GM23338 (cell line): ENCODE data around the gene HBQ1. TPM values are rescaled to one million over a fixed set of nuclear protein-coding genes. Genes with fewer than 3 reads are reported as not detected.

Experiments used
- ATAC-seq: fragments of 200-7000 bp; cut with Tn5 transposase; 3 replicates; pipeline ENCODE4 v1.9.1; 2020
- DNase-seq: peaks from one replicate; pipeline ENCODE4 v3.0.0-alpha.2; 2015; ENCODE audit warnings: low spot score
- H2AFZ ChIP-seq: fragments of 200-600 bp; sonication (generic); 2 replicates; pipeline ENCODE4 v1.8.0; 2016; ENCODE audit warnings: antibody characterized with exemption, mild to moderate bottlenecking, moderate library complexity
- H3F3A ChIP-seq: fragments of 200-600 bp; sonication (generic); replicated peaks from 2 replicates; pipeline ENCODE4 v1.8.0; 2017; ENCODE audit warnings: antibody characterized with exemption, mixed run types, low read depth
- H3K27ac ChIP-seq: fragments of 200-600 bp; sonication (generic); 2 replicates; pipeline ENCODE4 v1.6.1; 2016; ENCODE audit warnings: low read depth
- H3K27me3 ChIP-seq: fragments of 200-600 bp; sonication (generic); 2 replicates; pipeline ENCODE4 v1.8.0; 2016; ENCODE audit warnings: mild to moderate bottlenecking, mixed run types, moderate library complexity; ENCODE audit not compliant: insufficient read depth
- H3K36me3 ChIP-seq: fragments of 200-600 bp; sonication (generic); 2 replicates; pipeline ENCODE4 v1.8.0; 2016; ENCODE audit warnings: mild to moderate bottlenecking; ENCODE audit not compliant: insufficient read depth
- H3K4me1 ChIP-seq: fragments of 200-600 bp; sonication (generic); 2 replicates; pipeline ENCODE4 v1.8.0; 2016; ENCODE audit warnings: mild to moderate bottlenecking, moderate library complexity; ENCODE audit not compliant: insufficient read depth
- H3K4me2 ChIP-seq: fragments of 200-600 bp; sonication (generic); 2 replicates; pipeline ENCODE4 v1.7.1; 2017; ENCODE audit warnings: mixed run types
- H3K4me3 ChIP-seq: fragments of 200-600 bp; sonication (generic); 2 replicates; pipeline ENCODE4 v1.6.1; 2016; ENCODE audit warnings: mixed run types
- H3K79me2 ChIP-seq: fragments of 200-600 bp; sonication (generic); replicated peaks from 2 replicates; pipeline ENCODE4 v1.8.0; 2017; ENCODE audit warnings: mild to moderate bottlenecking; ENCODE audit not compliant: insufficient read depth
- H3K9me2 ChIP-seq: fragments of 200-600 bp; sonication (generic); 2 replicates; pipeline ENCODE4 v1.8.0; 2017; ENCODE audit not compliant: insufficient read depth
- H4K20me1 ChIP-seq: fragments of 200-600 bp; sonication (generic); replicated peaks from 2 replicates; pipeline ENCODE4 v1.8.0; 2017; ENCODE audit warnings: mild to moderate bottlenecking; ENCODE audit not compliant: insufficient read depth
- H3K27ac Mint-ChIP-seq: 2 replicates; pipeline ENCODE4 v1.8.0; 2020; ENCODE audit warnings: inconsistent platforms, mild to moderate bottlenecking, moderate library complexity, mixed read lengths
- H3K27me3 Mint-ChIP-seq: 3 replicates; pipeline ENCODE4 v1.8.0; 2022; ENCODE audit warnings: low read depth, mild to moderate bottlenecking, moderate library complexity, mixed read lengths, inconsistent platforms; ENCODE audit not compliant: insufficient read depth, poor library complexity
- H3K36me3 Mint-ChIP-seq: 3 replicates; pipeline ENCODE4 v1.8.0; 2021; ENCODE audit warnings: low read depth, mild to moderate bottlenecking, inconsistent platforms, moderate library complexity, mixed read lengths
- H3K4me1 Mint-ChIP-seq: 3 replicates; pipeline ENCODE4 v1.8.0; 2020; ENCODE audit warnings: mild to moderate bottlenecking, inconsistent platforms, mixed read lengths
- H3K4me3 Mint-ChIP-seq: 3 replicates; pipeline ENCODE4 v1.8.0; 2021; ENCODE audit warnings: moderate library complexity, mild to moderate bottlenecking, inconsistent platforms, mixed read lengths
- H3K9me3 Mint-ChIP-seq: 3 replicates; pipeline ENCODE4 v1.8.0; 2020; ENCODE audit warnings: moderate library complexity, mild to moderate bottlenecking, inconsistent platforms, mixed read lengths
- CREB1 ChIP-seq: fragments of 250-450 bp; sonication (Bioruptor Pico); IDR thresholded peaks from 2 replicates; pipeline ENCODE4 v1.5.0; 2020; ENCODE audit warnings: low read depth, mild to moderate bottlenecking, moderate library complexity
- EZH2 ChIP-seq: fragments of 200-600 bp; sonication (generic); IDR thresholded peaks from one replicate; pipeline ENCODE4 v1.8.0; 2017; ENCODE audit warnings: antibody characterized with exemption, mild to moderate bottlenecking, low read depth; ENCODE audit not compliant: unreplicated experiment
- JUNB ChIP-seq: IDR thresholded peaks from one replicate; pipeline ENCODE4 v1.6.1; 2016; ENCODE audit warnings: antibody characterized with exemption; ENCODE audit not compliant: unreplicated experiment
- STAT1 ChIP-seq: IDR thresholded peaks from one replicate; pipeline ENCODE4 v1.6.1; 2016; ENCODE audit warnings: antibody characterized with exemption; ENCODE audit not compliant: unreplicated experiment
- ZNF114 ChIP-seq: fragments of 250-450 bp; sonication (Bioruptor Pico); IDR thresholded peaks from 2 replicates; pipeline ENCODE4 v1.5.0; 2020; ENCODE audit warnings: mild to moderate bottlenecking, moderate library complexity
- ZNF462 ChIP-seq: fragments of 250-450 bp; sonication (Bioruptor Pico); IDR thresholded peaks from 2 replicates; pipeline ENCODE4 v1.5.0; 2020; ENCODE audit warnings: mild to moderate bottlenecking, moderate library complexity
- polyA plus RNA-seq: library from polyadenylated mRNA; unstranded; fragments of >200 nt; fragmentation: Nextera tagmentation; extraction: Ambion mirVana; gene quantifications from 2 replicates; pipeline ENCODE4 v1.2.1, GENCODE V29; 2016
- total RNA-seq: library from RNA; depleted of rRNA; stranded (reverse); fragments of >200 nt; shearing (Covaris generic); gene quantifications from 2 replicates; pipeline ENCODE4 v1.2.3, GENCODE V29; 2014
- TF ChIP-seq, protein P1 (sequence below): IDR thresholded peaks from one replicate; pipeline ENCODE4 v1.6.1; 2018; ENCODE audit warnings: antibody characterized with exemption; ENCODE audit not compliant: unreplicated experiment
- TF ChIP-seq, protein P2 (sequence below): IDR thresholded peaks from 2 replicates; pipeline ENCODE4 v1.6.1; 2016; ENCODE audit warnings: antibody characterized with exemption

The HBQ1 gene
- total and polyA plus RNA-seq, 2 experiments from 2014 or later: 6.6 to 8.5 TPM

- TF ChIP-seq, protein P1, sequence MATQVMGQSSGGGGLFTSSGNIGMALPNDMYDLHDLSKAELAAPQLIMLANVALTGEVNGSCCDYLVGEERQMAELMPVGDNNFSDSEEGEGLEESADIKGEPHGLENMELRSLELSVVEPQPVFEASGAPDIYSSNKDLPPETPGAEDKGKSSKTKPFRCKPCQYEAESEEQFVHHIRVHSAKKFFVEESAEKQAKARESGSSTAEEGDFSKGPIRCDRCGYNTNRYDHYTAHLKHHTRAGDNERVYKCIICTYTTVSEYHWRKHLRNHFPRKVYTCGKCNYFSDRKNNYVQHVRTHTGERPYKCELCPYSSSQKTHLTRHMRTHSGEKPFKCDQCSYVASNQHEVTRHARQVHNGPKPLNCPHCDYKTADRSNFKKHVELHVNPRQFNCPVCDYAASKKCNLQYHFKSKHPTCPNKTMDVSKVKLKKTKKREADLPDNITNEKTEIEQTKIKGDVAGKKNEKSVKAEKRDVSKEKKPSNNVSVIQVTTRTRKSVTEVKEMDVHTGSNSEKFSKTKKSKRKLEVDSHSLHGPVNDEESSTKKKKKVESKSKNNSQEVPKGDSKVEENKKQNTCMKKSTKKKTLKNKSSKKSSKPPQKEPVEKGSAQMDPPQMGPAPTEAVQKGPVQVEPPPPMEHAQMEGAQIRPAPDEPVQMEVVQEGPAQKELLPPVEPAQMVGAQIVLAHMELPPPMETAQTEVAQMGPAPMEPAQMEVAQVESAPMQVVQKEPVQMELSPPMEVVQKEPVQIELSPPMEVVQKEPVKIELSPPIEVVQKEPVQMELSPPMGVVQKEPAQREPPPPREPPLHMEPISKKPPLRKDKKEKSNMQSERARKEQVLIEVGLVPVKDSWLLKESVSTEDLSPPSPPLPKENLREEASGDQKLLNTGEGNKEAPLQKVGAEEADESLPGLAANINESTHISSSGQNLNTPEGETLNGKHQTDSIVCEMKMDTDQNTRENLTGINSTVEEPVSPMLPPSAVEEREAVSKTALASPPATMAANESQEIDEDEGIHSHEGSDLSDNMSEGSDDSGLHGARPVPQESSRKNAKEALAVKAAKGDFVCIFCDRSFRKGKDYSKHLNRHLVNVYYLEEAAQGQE: no peak
- TF ChIP-seq JUNB: no peak
- TF ChIP-seq STAT1: no peak
- TF ChIP-seq, protein P2, sequence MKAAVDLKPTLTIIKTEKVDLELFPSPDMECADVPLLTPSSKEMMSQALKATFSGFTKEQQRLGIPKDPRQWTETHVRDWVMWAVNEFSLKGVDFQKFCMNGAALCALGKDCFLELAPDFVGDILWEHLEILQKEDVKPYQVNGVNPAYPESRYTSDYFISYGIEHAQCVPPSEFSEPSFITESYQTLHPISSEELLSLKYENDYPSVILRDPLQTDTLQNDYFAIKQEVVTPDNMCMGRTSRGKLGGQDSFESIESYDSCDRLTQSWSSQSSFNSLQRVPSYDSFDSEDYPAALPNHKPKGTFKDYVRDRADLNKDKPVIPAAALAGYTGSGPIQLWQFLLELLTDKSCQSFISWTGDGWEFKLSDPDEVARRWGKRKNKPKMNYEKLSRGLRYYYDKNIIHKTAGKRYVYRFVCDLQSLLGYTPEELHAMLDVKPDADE: no peak
Observed at GRCh38 chr16:154217-155030, 25.8 kb upstream of the HBQ1 start (continued).

- Histone ChIP-seq H3F3A (0 out of 2 replicates have a peak, but pooled peaks cover 6% of the 10 kb centered on the region), H3K36me3 (no peaks in the 10 kb centered on the region), H3K4me2 (peak overlapping the region; percentile 98), H3K4me3 (peak overlapping the region; percentile 85), H2AFZ (peak overlapping the region; percentile 99), H3K27me3 (peaks cover 71% of the 10 kb centered on the region), H3K4me1 (peaks cover 5% of the 10 kb centered on the region; the same call in 1 of the 2 replicates), H4K20me1 (0 out of 2 replicates have a peak, but pooled peaks cover 3% of the 10 kb centered on the region), H3K9me2 (no peaks in the 10 kb centered on the region), H3K79me2 (no peaks in the 10 kb centered on the region), H3K27ac (no peak overlapping the region)
- H3K27me3 Mint-ChIP-seq: peaks cover 35% of the 10 kb centered on the region
- H3K27ac Mint-ChIP-seq: no peak overlapping the region
- TF ChIP-seq ZNF114 (CRISPR knock-in tag) (no peak), STAT1 (no peak), EZH2 (no peak), ZNF462 (CRISPR knock-in tag) (no peak), CREB1 (CRISPR knock-in tag) (no peak)
- TF ChIP-seq, protein P2: no peak
- DNase-seq (no peak), ATAC-seq (no peak)
- H3K4me3 Mint-ChIP-seq: peak overlapping the region; percentile 82
- no peaks in the 10 kb centered on the region for H3K36me3 Mint-ChIP-seq
- peaks cover 5% of the 10 kb centered on the region; the same call in 2 of the 3 replicates for H3K4me1 Mint-ChIP-seq
- peaks cover 4% of the 10 kb centered on the region; the same call in 2 of the 3 replicates for H3K9me3 Mint-ChIP-seq
Observed at GRCh38 chr16:155031-155398, 25.2 kb upstream of the HBQ1 start.
